Heart right ventricle (tissue), 16 donors: ENCODE results near the gene PLA2G2C. TPM values are rescaled to one million over a fixed set of nuclear protein-coding genes. Genes with fewer than 3 reads are reported as not detected.

Source experiments
- ATAC-seq, 8 donors: fragments of 200-7000 bp; cut with Tn5 transposase; one replicate each; pipeline ENCODE4 v1.9.1; 2020; ENCODE audit warnings: mild to moderate bottlenecking in 8 of 8, moderate library complexity in 8 of 8, moderate number of reproducible peaks in 1 of 8
- DNase-seq, 2 donors: peaks; one replicate each; pipeline ENCODE4 v3.0.0-alpha.2; 2020
- H3K27ac ChIP-seq, 10 donors: fragments of 200-600 bp; sonication (generic) in 2 of 10; one replicate each; pipeline versions ENCODE4 v1.5.0 to v1.8.0; 2020 to 2022; ENCODE audit warnings: mild to moderate bottlenecking in 3 of 10
- H3K27me3 ChIP-seq, 7 donors: fragments of 200-600 bp; one replicate each; pipeline ENCODE4 v1.8.0; 2021 to 2022; ENCODE audit warnings: mild to moderate bottlenecking in 2 of 7
- H3K36me3 ChIP-seq, 9 donors: fragments of 200-600 bp; sonication (generic) in 1 of 9; one replicate each; pipeline versions ENCODE4 v1.5.0 to v1.8.0; 2020 to 2022; ENCODE audit warnings: mild to moderate bottlenecking in 2 of 9
- H3K4me1 ChIP-seq, 9 donors: fragments of 200-600 bp; sonication (generic) in 1 of 9; one replicate each; pipeline versions ENCODE4 v1.5.0 to v1.8.0; 2020 to 2022; ENCODE audit warnings: mild to moderate bottlenecking in 4 of 9
- H3K4me3 ChIP-seq, 10 donors: fragments of 200-600 bp; sonication (generic) in 2 of 10; one replicate each; pipeline versions ENCODE4 v1.5.0 to v1.8.0; 2020 to 2022; ENCODE audit warnings: mild to moderate bottlenecking in 7 of 10, moderate library complexity in 2 of 10
- H3K9me3 ChIP-seq, 11 donors: fragments of 200-600 bp in 10 of 11; sonication (generic) in 2 of 11; one replicate each; pipeline versions ENCODE4 v1.5.0 to v1.8.0; 2013 to 2022; ENCODE audit warnings: mild to moderate bottlenecking in 2 of 11, control low read depth in 1 of 11, moderate library complexity in 1 of 11
- whole genome bisulfite sequencing, 2 donors: extraction: QIAGEN DNeasy Blood & Tissue Kit; methylation state at CpG; one replicate each; pipeline ENCODE4 v1.1.7; 2013; ENCODE audit warnings: inconsistent platforms in 1 of 2; 5-methylcytosine and 5-hydroxymethylcytosine counted together
- intact Hi-C, 10 donors: fragments of 100-400 bp; cut with DNase I; formaldehyde crosslinking; loops; one replicate each; pipeline versions ENCODE4 v1.11.1 to v1.14.2; 2022
- polyA plus RNA-seq, 2 donors: library from polyadenylated mRNA; stranded (reverse); fragments of 200-250 nt; gene quantifications; one replicate each; pipeline ENCODE4 v1.2.3, GENCODE V29; 2013
- total RNA-seq, 10 donors: library from RNA; stranded (reverse); fragmentation: NEBNext Ultra II Directional in 3 of 10; extraction: Animal tissue kit (Norgen Biotek cat#: 25700) in 3 of 10; gene quantifications; one replicate each; pipeline versions ENCODE4 v1.2.1 to v1.2.4, GENCODE V29; 2021 to 2023
- TF ChIP-seq, protein P1 (sequence below), 9 donors: fragments of 200-600 bp; sonication (generic) in 2 of 9; IDR thresholded peaks; one replicate each; pipeline versions ENCODE4 v1.5.0 to v1.8.0; 2021 to 2022; ENCODE audit warnings: antibody characterized with exemption in 9 of 9, mild to moderate bottlenecking in 5 of 9, moderate library complexity in 1 of 9
- donor health status: Arrhythmogenic right ventricular cardiomyopathy.
- donor health status: ischemic (EF 13 %, LVEDD 7.1; RV severe dilation, severe dysfunction).
- donor health status: healthy with polysubstance abuse.
- donor health status: DM: no; HTN: yes; CAD: no.
- donor health status: DM: no; HTN: no; CAD: no.
- donor health status: ischemic (EF 25% LVEDD 6.9; RV normal size, moderate dysfunction).
- donor health status: ischemic (EF 25% LVEDD 5.7; RV mildly dilated, moderate dysfunction).
- donor health status: healthy.
- donor health status: DM: yes; HTN: yes; CAD: no.
- donor health status: Ischemic cardiomyopathy.
- donor health status: ischemic (EF 35%, LVEDD 5.7; RV mildly dilated, moderate dysfunction).
- donor health status: nonischemic (EF 11% LVEDD 7.7; RV severe dilation, severe dysfunction).
- donor health status: DM: yes; HTN: yes; CAD: no.
- donor health status: PGD.
- donor health status: ischemic (EF 29% LVEDD 5.4; RV normal size, mild dysfunction).
- donor health status: nonischemic (EF 23%, LVEDD 6.1; RV moderate dilation, normal function).

Gene PLA2G2C
- total and polyA plus RNA-seq, 12 donors, result not detected

- Histone ChIP-seq H3K9me3 (no peaks in the 10 kb centered on the region), H3K36me3 (no peaks in the 10 kb centered on the region), H3K4me3 (no peak overlapping the region), H3K27ac (no peak overlapping the region), H3K4me1 (peaks cover 3 to 25% (median 15%) of the 10 kb centered on the region in 9 donors), H3K27me3 (peaks cover 0 to 20% (median 0%) of the 10 kb centered on the region in 7 donors)
- intact Hi-C loops, result loop anchor here in 8 of 10 donors (5.0 kb wide), 6 partner anchors 42 to 343 kb away; partner anchors contain the start of gene PLA2G2A (in 4 of the 8)
- WGBS, 2 donors, result 82 to 88% methylated on average over 26 to 27 of the region's 27 CpGs
- TF ChIP-seq, protein P1, sequence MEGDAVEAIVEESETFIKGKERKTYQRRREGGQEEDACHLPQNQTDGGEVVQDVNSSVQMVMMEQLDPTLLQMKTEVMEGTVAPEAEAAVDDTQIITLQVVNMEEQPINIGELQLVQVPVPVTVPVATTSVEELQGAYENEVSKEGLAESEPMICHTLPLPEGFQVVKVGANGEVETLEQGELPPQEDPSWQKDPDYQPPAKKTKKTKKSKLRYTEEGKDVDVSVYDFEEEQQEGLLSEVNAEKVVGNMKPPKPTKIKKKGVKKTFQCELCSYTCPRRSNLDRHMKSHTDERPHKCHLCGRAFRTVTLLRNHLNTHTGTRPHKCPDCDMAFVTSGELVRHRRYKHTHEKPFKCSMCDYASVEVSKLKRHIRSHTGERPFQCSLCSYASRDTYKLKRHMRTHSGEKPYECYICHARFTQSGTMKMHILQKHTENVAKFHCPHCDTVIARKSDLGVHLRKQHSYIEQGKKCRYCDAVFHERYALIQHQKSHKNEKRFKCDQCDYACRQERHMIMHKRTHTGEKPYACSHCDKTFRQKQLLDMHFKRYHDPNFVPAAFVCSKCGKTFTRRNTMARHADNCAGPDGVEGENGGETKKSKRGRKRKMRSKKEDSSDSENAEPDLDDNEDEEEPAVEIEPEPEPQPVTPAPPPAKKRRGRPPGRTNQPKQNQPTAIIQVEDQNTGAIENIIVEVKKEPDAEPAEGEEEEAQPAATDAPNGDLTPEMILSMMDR (IDR thresholded peaks at IDR 0.05), result no peak
- no peak for ATAC-seq
- no peak for DNase-seq
These were observed 36.6 kb downstream of the PLA2G2C start for GRCh38 chr1:20149601-20150325.

GRCh38 chr1:20148571-20149500, 37.5 kb downstream of the PLA2G2C start:
- Histone ChIP-seq H3K27me3 (peaks cover 0 to 20% (median 0%) of the 10 kb centered on the region in 7 donors), H3K4me3 (no peak overlapping the region), H3K9me3 (no peaks in the 10 kb centered on the region), H3K36me3 (no peaks in the 10 kb centered on the region), H3K4me1 (peaks cover 3 to 21% (median 15%) of the 10 kb centered on the region in 9 donors), H3K27ac (no peak overlapping the region)
- 85 to 87% methylated on average over 13 of the region's 13 CpGs for WGBS, 2 donors
- ATAC-seq, result no peak
- DNase-seq, result no peak
- intact Hi-C loops, result loop anchor here in 1 of 10 donors (5.0 kb wide), 1 partner anchor 42 kb away; no protein-coding TSS in a partner anchor
- TF ChIP-seq, protein P1 (IDR thresholded peaks at IDR 0.05), result no peak

- Histone ChIP-seq H3K27ac (no peak overlapping the region), H3K36me3 (no peaks in the 10 kb centered on the region), H3K9me3 (no peaks in the 10 kb centered on the region), H3K4me1 (peaks cover 3 to 19% (median 13%) of the 10 kb centered on the region in 9 donors), H3K27me3 (peaks cover 0 to 20% (median 0%) of the 10 kb centered on the region in 7 donors), H3K4me3 (no peak overlapping the region)
- 79 to 83% methylated on average over 13 of the region's 13 CpGs for WGBS, 2 donors
- TF ChIP-seq, protein P1 (IDR thresholded peaks at IDR 0.05), result no peak
- ATAC-seq (no peak), DNase-seq (no peak)
- intact Hi-C loops, result loop anchor here in 1 of 10 donors (5.0 kb wide), 1 partner anchor 41 kb away; no protein-coding TSS in a partner anchor
These were observed 38.3 kb downstream of the PLA2G2C start for GRCh38 chr1:20147846-20148570.
